GM18505 (cell line): ENCODE measurements around the gene GHRL.

Source experiments
- ATAC-seq: cut with Tn5 transposase; IDR thresholded peaks from one replicate; pipeline ENCODE4 v1.9.1; 2021; ENCODE audit not compliant: unreplicated experiment
- POLR2A ChIP-seq: IDR thresholded peaks from 4 replicates; pipeline ENCODE4 v1.6.1; 2011; ENCODE audit warnings: borderline replicate concordance; ENCODE audit not compliant: insufficient read depth, insufficient read length; ENCODE audit errors: extremely low read depth

The GHRL gene

DNA sequence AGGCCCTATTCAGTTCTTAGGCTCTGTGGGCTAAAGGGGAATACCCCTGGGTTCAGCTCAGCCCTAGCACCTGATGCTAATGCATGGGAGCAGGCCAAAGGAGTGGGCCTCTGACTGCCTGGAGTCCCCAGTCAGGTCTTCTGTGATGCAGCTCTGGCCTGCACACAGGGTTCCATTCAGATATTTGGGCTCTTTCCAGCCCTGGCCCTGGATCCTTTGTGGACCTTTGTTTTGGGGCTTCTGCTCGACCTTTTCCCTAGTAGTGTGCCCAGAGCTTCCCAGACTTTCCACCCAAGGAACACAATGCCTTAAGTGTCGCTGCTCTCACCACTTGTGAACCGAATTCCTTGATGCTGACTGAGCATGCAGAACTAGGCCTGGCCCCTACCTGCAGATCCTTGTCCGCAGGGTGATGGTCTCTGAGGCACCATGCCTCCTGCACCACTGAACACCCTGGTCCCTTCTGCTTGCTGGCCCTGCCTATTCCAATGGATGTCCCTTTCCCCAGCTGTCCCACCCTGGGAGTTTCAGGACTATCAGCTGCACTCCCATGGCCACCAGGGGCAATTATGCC lies 23.1 kb upstream of the GHRL start:
- ATAC-seq = no peak
- no peak for TF ChIP-seq POLR2A

GRCh38 chr3:10315101-10315500 lies 22.4 kb upstream of the GHRL start:
- ATAC-seq = no peak

DNA sequence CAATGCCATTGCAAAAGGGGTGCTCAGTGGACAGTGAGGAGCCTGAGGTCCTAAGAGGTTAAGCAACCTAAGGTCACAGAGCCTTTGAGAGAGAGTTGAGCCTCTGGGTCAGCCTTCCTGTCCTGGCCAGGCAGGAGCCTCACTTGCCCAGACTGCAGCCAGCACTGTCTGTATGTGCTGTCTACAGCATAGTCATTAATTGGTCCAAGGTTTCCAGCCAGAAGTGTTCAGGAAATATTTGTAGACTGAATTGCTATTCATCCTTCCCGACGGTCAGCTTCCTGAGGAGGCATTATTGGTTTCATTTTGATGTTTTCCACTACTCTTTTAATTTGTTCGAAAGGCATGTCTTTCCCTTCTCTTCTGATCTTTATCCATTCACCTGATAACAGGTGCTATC lies 20.1 kb upstream of the GHRL start:
- no peak for TF ChIP-seq POLR2A
- ATAC-seq = no peak

More at GRCh38 chr3:10315101-10315500, 22.4 kb upstream of the GHRL start:
- TF ChIP-seq POLR2A = no peak

- no peak for TF ChIP-seq POLR2A
- no peak for ATAC-seq
Measured at GRCh38 chr3:10312391-10312790, 19.6 kb upstream of the GHRL start.

- no peak for TF ChIP-seq POLR2A
- ATAC-seq = no peak
Measured at GRCh38 chr3:10311710-10312109, 19.0 kb upstream of the GHRL start.

DNA sequence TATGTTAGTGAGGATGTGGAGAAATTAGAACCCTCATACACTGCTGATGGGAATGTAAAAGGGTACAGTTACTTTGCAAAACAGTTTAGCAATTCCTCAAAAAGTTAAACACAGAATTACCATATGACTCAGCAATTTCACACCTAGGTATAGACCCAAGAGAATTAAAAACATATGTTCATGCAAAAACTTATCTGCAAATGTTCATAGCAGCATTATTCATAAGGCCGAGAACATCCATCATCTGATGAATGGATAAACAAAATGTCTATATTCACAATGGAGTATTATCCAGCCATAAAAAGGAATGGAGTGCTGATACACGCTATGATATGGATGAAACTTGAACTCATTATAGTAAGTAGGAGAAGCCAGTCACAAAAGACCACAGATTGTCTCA lies 17.8 kb upstream of the GHRL start:
- no peak for ATAC-seq
- TF ChIP-seq POLR2A = no peak

GRCh38 chr3:10309736-10310135 lies 17.0 kb upstream of the GHRL start:
- ATAC-seq = no peak
- no peak for TF ChIP-seq POLR2A

- no peak for ATAC-seq
- TF ChIP-seq POLR2A = no peak
Measured at GRCh38 chr3:10308678-10309077, 15.9 kb upstream of the GHRL start.

DNA sequence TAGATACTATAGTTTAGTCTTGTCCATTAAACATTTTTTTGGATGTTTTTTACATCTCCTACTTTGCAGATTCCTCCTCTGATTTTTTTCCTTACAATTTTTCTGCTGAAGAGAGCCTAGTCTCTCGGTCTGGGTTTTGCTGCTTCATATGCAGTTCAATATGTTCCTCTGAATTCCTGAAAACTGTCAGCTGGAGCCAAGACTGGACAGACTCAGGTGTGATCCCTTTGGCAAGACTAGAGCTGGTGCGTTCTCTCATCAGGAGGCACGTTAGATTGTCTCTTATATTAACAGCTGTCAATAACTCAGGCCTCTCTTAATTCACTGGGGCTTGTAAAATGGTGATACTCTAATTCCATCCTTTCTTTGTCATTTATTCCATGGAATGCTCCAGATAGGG lies 13.4 kb upstream of the GHRL start:
- TF ChIP-seq POLR2A = no peak
- ATAC-seq = no peak

DNA sequence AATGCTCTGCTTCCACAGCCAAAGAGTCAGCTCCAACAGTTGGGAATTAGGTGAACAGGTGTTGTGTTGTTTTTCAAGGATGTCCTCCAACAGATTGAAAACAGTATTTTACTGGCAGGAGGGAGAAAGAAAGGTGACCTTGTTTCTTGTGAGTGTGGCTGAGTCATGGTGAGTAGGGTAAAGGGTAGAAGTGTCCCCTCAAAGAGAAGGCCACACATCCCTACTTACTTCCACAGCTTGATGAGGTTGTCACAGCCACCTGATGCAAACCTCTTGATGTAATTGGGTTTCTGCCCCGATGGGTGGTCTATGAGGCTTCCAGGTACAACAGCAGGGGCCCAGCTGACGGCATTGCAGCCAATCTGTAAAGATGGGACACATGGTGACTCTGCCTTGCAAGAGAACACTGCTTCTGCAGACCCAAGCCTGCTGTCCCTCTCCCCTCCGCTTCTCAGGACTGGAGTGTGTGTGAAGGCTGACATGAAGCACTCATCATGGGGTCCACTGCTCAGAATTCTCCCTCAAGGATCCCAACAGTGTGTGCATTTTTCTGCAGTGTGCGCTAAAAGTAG lies 12.7 kb upstream of the GHRL start:
- no peak for TF ChIP-seq POLR2A

DNA sequence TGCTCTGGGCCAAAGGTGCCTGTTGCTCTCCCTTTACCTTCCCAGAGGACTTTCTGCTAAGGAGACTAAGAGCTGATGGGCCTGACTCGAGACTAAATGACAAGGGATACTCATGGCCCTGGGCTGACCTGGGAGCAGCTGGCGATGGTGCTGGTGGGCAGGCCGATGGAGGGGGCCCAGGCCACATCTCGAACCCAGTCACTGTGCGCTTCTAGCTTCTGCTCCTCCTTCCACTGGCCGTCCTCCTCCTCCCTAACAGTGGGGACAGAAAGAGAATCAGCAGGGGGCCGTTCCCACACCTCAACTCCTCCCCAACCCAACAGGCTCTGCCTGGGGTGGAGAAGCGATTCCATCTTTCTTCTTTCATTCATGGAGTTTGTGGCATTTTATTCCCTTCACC lies 12.2 kb upstream of the GHRL start:
- no peak for TF ChIP-seq POLR2A
- ATAC-seq = no peak

More for the DNA sequence above, 12.7 kb upstream of the GHRL start:
- no peak for ATAC-seq

DNA sequence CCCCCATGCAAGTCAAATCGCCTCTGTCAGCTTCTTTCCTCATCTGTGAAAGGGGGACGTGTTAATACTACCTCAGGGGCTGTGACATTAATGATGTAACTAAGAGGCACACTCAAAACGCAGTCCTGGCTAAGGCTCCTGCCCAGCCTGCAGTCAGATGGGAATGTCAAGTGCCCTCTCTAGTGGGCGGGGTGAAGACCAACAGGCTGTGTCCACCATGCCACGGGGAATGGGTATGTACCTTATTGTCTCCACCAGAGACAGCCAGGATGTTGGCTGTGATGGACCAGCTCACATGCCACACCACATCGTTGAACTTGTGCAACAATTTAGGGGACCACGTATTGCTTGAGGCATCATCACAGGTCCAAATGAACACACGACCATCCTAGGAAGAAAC lies 11.0 kb upstream of the GHRL start:
- TF ChIP-seq POLR2A = no peak
- no peak for ATAC-seq

DNA sequence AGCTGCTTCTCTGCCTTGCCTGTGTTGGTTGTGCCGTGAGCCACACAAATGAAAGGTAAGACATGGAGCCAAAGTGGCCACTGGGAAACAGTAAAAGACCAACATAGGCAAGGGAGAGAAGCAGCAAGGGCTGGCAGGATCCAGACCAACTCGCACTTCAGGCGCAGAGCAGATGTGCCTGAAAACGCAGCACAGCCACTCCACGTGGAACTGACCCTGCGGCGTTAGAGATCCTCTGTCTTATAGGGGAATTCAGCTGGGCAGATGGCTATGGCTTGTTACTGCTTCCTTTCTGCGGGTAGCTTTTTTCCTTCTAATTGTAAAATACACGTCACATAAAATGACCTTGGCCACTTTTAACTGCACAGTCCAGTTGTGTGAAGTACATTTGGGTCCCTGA lies 10.4 kb upstream of the GHRL start:
- ATAC-seq = no peak

GRCh38 chr3:10300087-10300486 lies 7.3 kb upstream of the GHRL start:
- ATAC-seq = no peak
- no peak for TF ChIP-seq POLR2A

More for the DNA sequence above, 10.4 kb upstream of the GHRL start:
- no peak for TF ChIP-seq POLR2A

DNA sequence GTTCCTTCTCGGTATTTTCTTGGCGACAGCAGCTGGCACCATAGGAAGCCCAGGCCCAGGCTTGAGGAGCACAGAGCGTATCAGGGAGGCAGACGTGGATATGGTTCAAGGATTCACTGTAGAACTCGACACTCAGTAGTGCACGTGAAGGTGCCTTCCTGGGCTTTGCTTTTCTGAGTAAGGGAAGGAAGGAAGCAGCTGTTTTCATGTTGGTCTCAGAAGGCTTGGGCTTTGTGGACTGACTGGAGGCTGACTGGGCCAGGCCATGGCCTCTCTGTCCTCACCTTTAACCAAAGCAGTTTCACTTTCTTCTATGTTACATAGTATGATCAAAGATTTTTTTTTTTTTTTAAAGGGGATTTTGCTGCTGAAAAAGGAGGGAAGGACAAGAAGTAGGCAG lies 6.9 kb upstream of the GHRL start:
- ATAC-seq = no peak
- no peak for TF ChIP-seq POLR2A
